IPS-18c (cell line): ENCODE results near the gene CSNK1G3.

Source experiments
- H3K4me3 ChIP-seq: 2 replicates; pipeline ENCODE4 v1.7.0; 2013; ENCODE audit warnings: low read depth, mild to moderate bottlenecking, low read length, moderate library complexity; ENCODE audit not compliant: insufficient read depth
- H3K9me3 ChIP-seq: one replicate; pipeline ENCODE4 v1.6.1; 2013; ENCODE audit warnings: mild to moderate bottlenecking, low read length, moderate library complexity; ENCODE audit not compliant: control insufficient read depth, insufficient read depth

The CSNK1G3 gene

GRCh38 chr5:123538670-123539459, 26.9 kb downstream of the CSNK1G3 start:
- Histone ChIP-seq H3K4me3 (no peak overlapping the region), H3K9me3 (no peaks in the 10 kb centered on the region)

- Histone ChIP-seq H3K4me3 (no peak overlapping the region), H3K9me3 (no peaks in the 10 kb centered on the region)
Measured at GRCh38 chr5:123540534-123540933, 28.6 kb downstream of the CSNK1G3 start.

DNA sequence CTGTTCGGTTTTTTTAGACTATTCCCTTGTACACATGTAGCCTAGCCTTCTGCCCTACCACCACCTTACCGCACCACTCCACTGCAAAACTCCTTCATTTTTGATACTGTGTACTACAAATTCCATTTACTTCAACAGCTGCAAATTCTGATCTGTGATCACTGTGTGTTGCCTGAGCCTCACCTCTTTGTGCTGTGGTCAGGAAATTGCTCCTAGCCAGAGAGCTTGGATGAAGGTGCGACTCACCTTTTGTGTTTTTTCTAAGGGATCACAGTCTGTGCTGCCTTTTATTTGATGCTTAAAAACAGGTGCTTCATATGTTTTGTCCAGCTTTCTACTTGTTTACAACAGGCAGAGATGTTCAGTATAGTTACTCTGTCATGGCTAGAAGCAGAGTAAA, 31.5 kb downstream of the CSNK1G3 start:
- H3K4me3 ChIP-seq = no peak overlapping the region
- H3K9me3 ChIP-seq = no peaks in the 10 kb centered on the region

GRCh38 chr5:123545506-123545905, 33.5 kb downstream of the CSNK1G3 start:
- no peak overlapping the region for H3K4me3 ChIP-seq
- no peaks in the 10 kb centered on the region for H3K9me3 ChIP-seq

GRCh38 chr5:123546657-123547056, 34.7 kb downstream of the CSNK1G3 start:
- no peak overlapping the region for H3K4me3 ChIP-seq
- H3K9me3 ChIP-seq = no peaks in the 10 kb centered on the region

GRCh38 chr5:123549256-123549904, 37.4 kb downstream of the CSNK1G3 start:
- Histone ChIP-seq H3K9me3 (no peaks in the 10 kb centered on the region), H3K4me3 (no peak overlapping the region)

DNA sequence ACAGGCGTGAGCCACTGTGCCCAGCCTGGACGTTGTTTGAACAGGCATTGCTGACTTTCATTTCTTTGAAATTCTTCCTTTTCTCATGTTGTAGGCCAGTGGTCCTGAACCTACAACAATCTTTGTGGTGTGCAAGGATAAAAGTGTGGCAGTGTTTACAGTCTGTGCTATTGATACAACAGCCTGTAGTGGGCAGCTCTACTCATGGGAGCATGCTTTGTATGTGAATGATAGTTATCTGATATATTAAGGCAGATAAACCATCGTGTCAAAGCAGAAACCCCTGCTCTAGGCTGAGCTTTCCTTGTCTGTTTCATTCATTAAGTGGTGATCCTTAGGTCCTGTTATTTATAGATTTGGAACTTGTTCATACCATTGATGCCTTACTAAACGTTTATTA, 42.6 kb downstream of the CSNK1G3 start:
- no peaks in the 10 kb centered on the region for H3K9me3 ChIP-seq
- no peak overlapping the region for H3K4me3 ChIP-seq

- Histone ChIP-seq H3K4me3 (no peak overlapping the region), H3K9me3 (no peaks in the 10 kb centered on the region)
Measured at GRCh38 chr5:123557907-123558306, 45.9 kb downstream of the CSNK1G3 start.

DNA sequence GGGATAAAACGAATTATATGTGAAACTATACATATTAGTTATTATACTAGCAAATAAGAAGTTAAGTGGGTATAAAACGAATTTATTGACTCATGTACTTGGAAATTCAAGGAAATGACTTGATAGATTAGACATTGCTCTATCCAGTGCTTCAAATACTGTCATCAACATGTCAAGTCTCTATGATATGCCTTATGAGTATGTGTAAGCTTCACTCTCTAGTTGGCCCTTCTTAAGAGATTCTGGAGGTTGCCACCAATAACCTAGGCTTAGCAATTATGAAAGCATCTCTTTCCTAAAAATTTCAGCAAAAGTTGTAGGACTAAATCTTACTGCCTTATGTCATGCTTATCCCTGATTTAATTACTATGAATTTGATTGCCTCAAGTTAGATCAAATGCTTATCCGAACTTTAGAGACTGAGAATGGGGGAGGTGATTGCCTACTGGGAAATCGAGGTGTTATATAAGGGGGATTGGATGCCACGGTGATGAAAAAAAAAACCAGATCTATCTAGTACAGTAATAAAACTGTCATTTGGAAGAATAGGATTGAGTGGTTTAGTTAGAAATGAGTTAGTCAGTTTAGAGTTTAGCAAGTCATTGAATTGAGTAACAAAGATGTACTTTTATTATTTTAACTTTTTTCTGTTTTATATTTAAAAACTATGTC, 46.9 kb downstream of the CSNK1G3 start:
- H3K4me3 ChIP-seq = no peak overlapping the region
- H3K9me3 ChIP-seq = no peaks in the 10 kb centered on the region

- no peak overlapping the region for H3K4me3 ChIP-seq
- no peaks in the 10 kb centered on the region for H3K9me3 ChIP-seq
Measured at GRCh38 chr5:123559434-123559775, 47.4 kb downstream of the CSNK1G3 start.

DNA sequence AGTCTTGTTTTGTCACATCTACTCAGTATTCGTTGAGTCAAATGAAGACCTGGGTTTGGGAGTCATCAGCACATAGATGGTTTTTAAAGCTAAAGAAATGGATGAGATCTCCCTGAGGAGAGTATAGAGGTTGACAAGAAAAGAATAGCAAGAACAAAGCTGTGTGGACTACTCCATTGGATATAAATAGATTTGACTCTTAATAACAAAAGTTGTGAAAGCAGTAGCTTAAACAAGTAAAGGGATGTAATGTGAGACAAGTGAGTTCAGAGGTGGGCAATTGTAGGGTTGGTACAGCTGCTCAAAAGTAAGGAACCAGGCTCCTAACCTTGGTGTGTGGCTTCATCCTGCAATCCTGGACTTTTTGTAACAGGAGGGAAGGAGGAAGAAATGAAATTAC, 49.3 kb downstream of the CSNK1G3 start:
- no peak overlapping the region for H3K4me3 ChIP-seq
- H3K9me3 ChIP-seq = no peaks in the 10 kb centered on the region

GRCh38 chr5:123571927-123572326, 60.0 kb downstream of the CSNK1G3 start:
- H3K4me3 ChIP-seq = no peak overlapping the region
- H3K9me3 ChIP-seq = no peaks in the 10 kb centered on the region

- Histone ChIP-seq H3K4me3 (no peak overlapping the region), H3K9me3 (no peaks in the 10 kb centered on the region)
Measured at GRCh38 chr5:123578390-123578789, 66.4 kb downstream of the CSNK1G3 start.

- Histone ChIP-seq H3K9me3 (no peaks in the 10 kb centered on the region), H3K4me3 (no peak overlapping the region)
Measured at GRCh38 chr5:123579410-123579809, 67.4 kb downstream of the CSNK1G3 start.

GRCh38 chr5:123582550-123583285, 70.7 kb downstream of the CSNK1G3 start:
- H3K4me3 ChIP-seq = no peak overlapping the region
- no peaks in the 10 kb centered on the region for H3K9me3 ChIP-seq

GRCh38 chr5:123585871-123586270, 73.9 kb downstream of the CSNK1G3 start:
- Histone ChIP-seq H3K9me3 (no peaks in the 10 kb centered on the region), H3K4me3 (no peak overlapping the region)

- Histone ChIP-seq H3K4me3 (no peak overlapping the region), H3K9me3 (no peaks in the 10 kb centered on the region)
Measured at GRCh38 chr5:123594434-123594833, 82.5 kb downstream of the CSNK1G3 start.

GRCh38 chr5:123597018-123597417, 85.0 kb downstream of the CSNK1G3 start:
- no peak overlapping the region for H3K4me3 ChIP-seq

More at GRCh38 chr5:123597018-123597417, 85.0 kb downstream of the CSNK1G3 start:
- no peaks in the 10 kb centered on the region for H3K9me3 ChIP-seq
